ENCODE measurements around the gene ZKSCAN8.

Gene ZKSCAN8

GRCh38 chr6:28159029-28159607, 17.4 kb downstream of the ZKSCAN8 start:
- Histone ChIP-seq H3K4me2 (ENCODE audit: low read length, poor library complexity, severe bottlenecking) (no peak overlapping the region), H3K9me3 (ENCODE audit: control insufficient read depth, low read length) (no peaks in the 10 kb centered on the region), H2BK12ac (ENCODE audit: low read length in 2 of 2) (no peak overlapping the region), H2AFZ (ENCODE audit: low read depth, low read length) (no peak overlapping the region), H2BK15ac (ENCODE audit: low read depth, poor library complexity, severe bottlenecking) (no peak overlapping the region), H3K27ac (ENCODE audit: low read length, poor library complexity, severe bottlenecking) (no peak overlapping the region), H3K27me3 (ENCODE audit: control insufficient read depth in 1 of 2, insufficient read depth in 1 of 2, low read length in 2 of 2) (no peaks in the 10 kb centered on the region), H3K23ac (ENCODE audit: low read length in 2 of 2) (no peak overlapping the region), H3K4me3 (ENCODE audit: insufficient read depth in 1 of 2, low read depth in 1 of 2, low read length in 2 of 2) (no peak overlapping the region), H3K4ac (ENCODE audit: low read depth in 1 of 2, low read length in 2 of 2) (no peak overlapping the region), H4K91ac (ENCODE audit: low read length) (no peak overlapping the region), H3K36me3 (ENCODE audit: control insufficient read depth in 1 of 2, insufficient read depth in 2 of 2, low read depth in 1 of 2, low read length in 2 of 2) (peaks cover 4 to 48% of the 10 kb centered on the region in 2 experiments), H2AK5ac (ENCODE audit: low read length, severe bottlenecking) (no peak overlapping the region), H2BK5ac (ENCODE audit: low read depth, low read length, poor library complexity, severe bottlenecking) (no peak overlapping the region), H3K9ac (ENCODE audit: low read length) (no peak overlapping the region), H4K8ac (ENCODE audit: low read length) (no peak overlapping the region), H2BK120ac (ENCODE audit: low read depth, low read length) (no peak overlapping the region), H3K18ac (ENCODE audit: low read depth in 1 of 2, low read length in 2 of 2) (no peak overlapping the region), H3K79me1 (replicated peaks; ENCODE audit: low read length, poor library complexity, severe bottlenecking) (no peaks in the 10 kb centered on the region), H3K14ac (ENCODE audit: low read length in 2 of 2) (no peak overlapping the region), H3K4me1 (ENCODE audit: control insufficient read depth, insufficient read depth, low read depth, low read length) (peaks cover 1% of the 10 kb centered on the region)
- DNase-seq, result no peak
- WGBS, result 96% methylated on average over 2 of the region's 4 CpGs

- WGBS, result 93% methylated on average over 2 of the region's 2 CpGs
- H2BK12ac ChIP-seq (ENCODE audit: low read length in 2 of 2), result no peak overlapping the region
- H2AK5ac ChIP-seq (ENCODE audit: low read length, severe bottlenecking), result no peak overlapping the region
- H2BK5ac ChIP-seq (ENCODE audit: low read depth, low read length, poor library complexity, severe bottlenecking), result no peak overlapping the region
- H2BK15ac ChIP-seq (ENCODE audit: low read depth, poor library complexity, severe bottlenecking), result no peak overlapping the region
- no peak for DNase-seq
- no peak overlapping the region for H3K18ac ChIP-seq (ENCODE audit: low read depth in 1 of 2, low read length in 2 of 2)
- no peak overlapping the region for H4K91ac ChIP-seq (ENCODE audit: low read length)
- H3K4me3 ChIP-seq (ENCODE audit: insufficient read depth in 1 of 2, low read depth in 1 of 2, low read length in 2 of 2), result no peak overlapping the region
- no peak overlapping the region for H2AFZ ChIP-seq (ENCODE audit: low read depth, low read length)
- H3K9me3 ChIP-seq (ENCODE audit: control insufficient read depth, low read length), result no peaks in the 10 kb centered on the region
- peaks cover 1% of the 10 kb centered on the region for H3K4me1 ChIP-seq (ENCODE audit: control insufficient read depth, insufficient read depth, low read depth, low read length)
- no peaks in the 10 kb centered on the region for H3K79me1 ChIP-seq (replicated peaks; ENCODE audit: low read length, poor library complexity, severe bottlenecking)
- no peak overlapping the region for H3K4ac ChIP-seq (ENCODE audit: low read depth in 1 of 2, low read length in 2 of 2)
- H3K27ac ChIP-seq (ENCODE audit: low read length, poor library complexity, severe bottlenecking), result no peak overlapping the region
- H3K36me3 ChIP-seq (ENCODE audit: control insufficient read depth in 1 of 2, insufficient read depth in 2 of 2, low read depth in 1 of 2, low read length in 2 of 2), result peaks cover 0 to 37% of the 10 kb centered on the region in 2 experiments
- no peak overlapping the region for H4K8ac ChIP-seq (ENCODE audit: low read length)
- H3K4me2 ChIP-seq (ENCODE audit: low read length, poor library complexity, severe bottlenecking), result no peak overlapping the region
- H3K9ac ChIP-seq (ENCODE audit: low read length), result no peak overlapping the region
- no peak overlapping the region for H3K14ac ChIP-seq (ENCODE audit: low read length in 2 of 2)
- no peak overlapping the region for H3K23ac ChIP-seq (ENCODE audit: low read length in 2 of 2)
- no peak overlapping the region for H2BK120ac ChIP-seq (ENCODE audit: low read depth, low read length)
- no peaks in the 10 kb centered on the region for H3K27me3 ChIP-seq (ENCODE audit: control insufficient read depth in 1 of 2, insufficient read depth in 1 of 2, low read length in 2 of 2)
Measured at GRCh38 chr6:28160233-28160632, 18.6 kb downstream of the ZKSCAN8 start.

GRCh38 chr6:28161410-28162079, 19.9 kb downstream of the ZKSCAN8 start:
- Histone ChIP-seq H2BK15ac (ENCODE audit: low read depth, poor library complexity, severe bottlenecking) (no peak overlapping the region), H2BK5ac (ENCODE audit: low read depth, low read length, poor library complexity, severe bottlenecking) (no peak overlapping the region), H3K79me1 (replicated peaks; ENCODE audit: low read length, poor library complexity, severe bottlenecking) (no peaks in the 10 kb centered on the region), H3K14ac (ENCODE audit: low read length in 2 of 2) (peak overlapping the region in 1 of 2 experiments; percentile 91), H4K91ac (ENCODE audit: low read length) (no peak overlapping the region), H3K36me3 (ENCODE audit: control insufficient read depth in 1 of 2, insufficient read depth in 2 of 2, low read depth in 1 of 2, low read length in 2 of 2) (peaks cover 0 to 29% of the 10 kb centered on the region in 2 experiments), H3K9me3 (ENCODE audit: control insufficient read depth, low read length) (peaks cover 2% of the 10 kb centered on the region), H2AFZ (ENCODE audit: low read depth, low read length) (peak overlapping the region; percentile 48), H3K18ac (ENCODE audit: low read depth in 1 of 2, low read length in 2 of 2) (peak overlapping the region in 1 of 2 experiments; percentile 76), H2BK120ac (ENCODE audit: low read depth, low read length) (no peak overlapping the region), H2BK12ac (ENCODE audit: low read length in 2 of 2) (no peak overlapping the region), H3K23ac (ENCODE audit: low read length in 2 of 2) (no peak overlapping the region), H3K4me1 (ENCODE audit: control insufficient read depth, insufficient read depth, low read depth, low read length) (peaks cover 1% of the 10 kb centered on the region), H3K27ac (ENCODE audit: low read length, poor library complexity, severe bottlenecking) (no peak overlapping the region), H3K4me2 (ENCODE audit: low read length, poor library complexity, severe bottlenecking) (peak overlapping the region; percentile 76), H3K9ac (ENCODE audit: low read length) (peak overlapping the region; percentile 79), H2AK5ac (ENCODE audit: low read length, severe bottlenecking) (no peak overlapping the region), H3K27me3 (ENCODE audit: control insufficient read depth in 1 of 2, insufficient read depth in 1 of 2, low read length in 2 of 2) (no peaks in the 10 kb centered on the region), H3K4ac (ENCODE audit: low read depth in 1 of 2, low read length in 2 of 2) (peak overlapping the region in 1 of 2 experiments; percentile 9), H4K8ac (ENCODE audit: low read length) (peak overlapping the region; percentile 97), H3K4me3 (ENCODE audit: insufficient read depth in 1 of 2, low read depth in 1 of 2, low read length in 2 of 2) (peak overlapping the region; percentile 49 to 84)
- peak; percentile 51 for DNase-seq
- 13% methylated on average over 29 of the region's 32 CpGs for WGBS

GRCh38 chr6:28165563-28165962, 23.9 kb downstream of the ZKSCAN8 start:
- H2BK15ac ChIP-seq (ENCODE audit: low read depth, poor library complexity, severe bottlenecking), result no peak overlapping the region
- H3K9me3 ChIP-seq (ENCODE audit: control insufficient read depth, low read length), result peaks cover 5% of the 10 kb centered on the region
- no peak overlapping the region for H3K27ac ChIP-seq (ENCODE audit: low read length, poor library complexity, severe bottlenecking)
- no peak overlapping the region for H3K9ac ChIP-seq (ENCODE audit: low read length)
- H4K8ac ChIP-seq (ENCODE audit: low read length), result no peak overlapping the region
- no peak overlapping the region for H2BK120ac ChIP-seq (ENCODE audit: low read depth, low read length)
- peaks cover 0 to 12% of the 10 kb centered on the region in 2 experiments for H3K36me3 ChIP-seq (ENCODE audit: control insufficient read depth in 1 of 2, insufficient read depth in 2 of 2, low read depth in 1 of 2, low read length in 2 of 2)
- H2BK5ac ChIP-seq (ENCODE audit: low read depth, low read length, poor library complexity, severe bottlenecking), result no peak overlapping the region
- H3K27me3 ChIP-seq (ENCODE audit: control insufficient read depth in 1 of 2, insufficient read depth in 1 of 2, low read length in 2 of 2), result no peaks in the 10 kb centered on the region
- no peak overlapping the region for H3K18ac ChIP-seq (ENCODE audit: low read depth in 1 of 2, low read length in 2 of 2)
- no peak overlapping the region for H3K23ac ChIP-seq (ENCODE audit: low read length in 2 of 2)
- peaks cover 1% of the 10 kb centered on the region for H3K4me1 ChIP-seq (ENCODE audit: control insufficient read depth, insufficient read depth, low read depth, low read length)
- no peaks in the 10 kb centered on the region for H3K79me1 ChIP-seq (replicated peaks; ENCODE audit: low read length, poor library complexity, severe bottlenecking)
- no peak overlapping the region for H3K4me3 ChIP-seq (ENCODE audit: insufficient read depth in 1 of 2, low read depth in 1 of 2, low read length in 2 of 2)
- H2BK12ac ChIP-seq (ENCODE audit: low read length in 2 of 2), result no peak overlapping the region
- no peak overlapping the region for H2AK5ac ChIP-seq (ENCODE audit: low read length, severe bottlenecking)
- no peak overlapping the region for H3K4ac ChIP-seq (ENCODE audit: low read depth in 1 of 2, low read length in 2 of 2)
- H2AFZ ChIP-seq (ENCODE audit: low read depth, low read length), result no peak overlapping the region
- no peak for DNase-seq
- no peak overlapping the region for H4K91ac ChIP-seq (ENCODE audit: low read length)
- no CpG with 5 or more reads among the region's 1 CpG for WGBS
- H3K14ac ChIP-seq (ENCODE audit: low read length in 2 of 2), result no peak overlapping the region
- no peak overlapping the region for H3K4me2 ChIP-seq (ENCODE audit: low read length, poor library complexity, severe bottlenecking)
